Activated gamma-delta T cell treated with Interleukin-2 at 50 U/mL for 16 hours (primary cell): ENCODE measurements around the gene TAMALIN.

Source experiments
- DNase-seq: peaks from one replicate; pipeline ENCODE4 v3.0.0-alpha.2; 2020

TAMALIN gene

GRCh38 chr12:52038447-52038846 lies 31.7 kb downstream of the TAMALIN start:
- DNase-seq: no peak

- no peak for DNase-seq
These were observed 34.3 kb downstream of the TAMALIN start for GRCh38 chr12:52041035-52041434.

- peak; percentile 59 for DNase-seq
These were observed 35.0 kb downstream of the TAMALIN start for GRCh38 chr12:52041695-52042123.

GRCh38 chr12:52042706-52043385 lies 36.1 kb downstream of the TAMALIN start:
- DNase-seq: no peak

- DNase-seq: no peak
These were observed 36.9 kb downstream of the TAMALIN start for GRCh38 chr12:52043386-52044212.

- no peak for DNase-seq
These were observed 37.7 kb downstream of the TAMALIN start for GRCh38 chr12:52044292-52044983.

GRCh38 chr12:52045794-52046199 lies 39.1 kb downstream of the TAMALIN start:
- DNase-seq: no peak

- no peak for DNase-seq
These were observed 40.1 kb downstream of the TAMALIN start for GRCh38 chr12:52046859-52047258.

GRCh38 chr12:52049286-52049685 lies 42.5 kb downstream of the TAMALIN start:
- no peak for DNase-seq

GRCh38 chr12:52049688-52050087 lies 42.9 kb downstream of the TAMALIN start:
- DNase-seq: no peak

GRCh38 chr12:52050116-52050757 lies 43.5 kb downstream of the TAMALIN start:
- no peak for DNase-seq

- peak; percentile 97 for DNase-seq
These were observed 44.2 kb downstream of the TAMALIN start, which contains the start of gene NR4A1 for GRCh38 chr12:52050758-52051541. NR4A1 (plus strand) TSS chr12:52051442; CDS start chr12:52054329, 2,887 bp downstream.

- DNase-seq: no peak
These were observed 45.9 kb downstream of the TAMALIN start for GRCh38 chr12:52052468-52053186.

- no peak for DNase-seq
These were observed 46.9 kb downstream of the TAMALIN start for GRCh38 chr12:52053536-52054209.

- DNase-seq: no peak
These were observed 47.6 kb downstream of the TAMALIN start for GRCh38 chr12:52054231-52054832.

GRCh38 chr12:52054833-52055730 lies 48.3 kb downstream of the TAMALIN start:
- DNase-seq: no peak

- no peak for DNase-seq
These were observed 49.3 kb downstream of the TAMALIN start for GRCh38 chr12:52055731-52056711.
